GM21717 (cell line): ENCODE data around the gene TMPRSS9.
"Not testable (repeated sequence)": the region's sequence is repeated elsewhere in the genome, so short reads cannot be mapped to it uniquely, and the experiment has no call there.

Experiments used
- ATAC-seq: cut with Tn5 transposase; IDR thresholded peaks from one replicate; pipeline ENCODE4 v1.9.1; 2021; ENCODE audit warnings: mild to moderate bottlenecking, moderate library complexity; ENCODE audit not compliant: unreplicated experiment

The TMPRSS9 gene

GRCh38 chr19:2454962-2455850 lies 95.1 kb downstream of the TMPRSS9 start:
- no peak for ATAC-seq

GRCh38 chr19:2455851-2456570 lies 95.9 kb downstream of the TMPRSS9 start:
- ATAC-seq = peak; percentile 39

- ATAC-seq = no peak
These were observed 97.5 kb downstream of the TMPRSS9 start for GRCh38 chr19:2457394-2458037.

GRCh38 chr19:2458054-2458453 lies 98.0 kb downstream of the TMPRSS9 start:
- ATAC-seq = no peak

- not testable (repeated sequence) for ATAC-seq
These were observed 98.7 kb downstream of the TMPRSS9 start for GRCh38 chr19:2458776-2459175.

GRCh38 chr19:2460245-2460644 lies 100.2 kb downstream of the TMPRSS9 start:
- no peak for ATAC-seq

- ATAC-seq = no peak
These were observed 101.9 kb downstream of the TMPRSS9 start for GRCh38 chr19:2461751-2462634.

- no peak for ATAC-seq
These were observed 102.8 kb downstream of the TMPRSS9 start for GRCh38 chr19:2462635-2463421.

- not testable (repeated sequence) for ATAC-seq
These were observed 103.6 kb downstream of the TMPRSS9 start for GRCh38 chr19:2463694-2464093.

GRCh38 chr19:2464389-2464788 lies 104.3 kb downstream of the TMPRSS9 start:
- no peak for ATAC-seq

GRCh38 chr19:2468596-2468995 lies 108.5 kb downstream of the TMPRSS9 start:
- ATAC-seq = no peak

GRCh38 chr19:2469102-2469914 lies 109.2 kb downstream of the TMPRSS9 start:
- ATAC-seq = no peak

- ATAC-seq = not testable (repeated sequence)
These were observed 109.8 kb downstream of the TMPRSS9 start for GRCh38 chr19:2469915-2470200.

GRCh38 chr19:2474232-2475017 lies 114.4 kb downstream of the TMPRSS9 start:
- no peak for ATAC-seq

GRCh38 chr19:2475018-2475701 lies 115.1 kb downstream of the TMPRSS9 start:
- no peak for ATAC-seq
